ENCODE data around the gene NR1D1. TPM values are rescaled to one million over a fixed set of nuclear protein-coding genes. Genes with fewer than 3 reads are reported as not detected.

The NR1D1 gene
- polyA plus RNA-seq, 1 donor (not counting 4 experiments of a cell fraction or from before 2014, with no cell fraction given): 1.0 TPM

DNA sequence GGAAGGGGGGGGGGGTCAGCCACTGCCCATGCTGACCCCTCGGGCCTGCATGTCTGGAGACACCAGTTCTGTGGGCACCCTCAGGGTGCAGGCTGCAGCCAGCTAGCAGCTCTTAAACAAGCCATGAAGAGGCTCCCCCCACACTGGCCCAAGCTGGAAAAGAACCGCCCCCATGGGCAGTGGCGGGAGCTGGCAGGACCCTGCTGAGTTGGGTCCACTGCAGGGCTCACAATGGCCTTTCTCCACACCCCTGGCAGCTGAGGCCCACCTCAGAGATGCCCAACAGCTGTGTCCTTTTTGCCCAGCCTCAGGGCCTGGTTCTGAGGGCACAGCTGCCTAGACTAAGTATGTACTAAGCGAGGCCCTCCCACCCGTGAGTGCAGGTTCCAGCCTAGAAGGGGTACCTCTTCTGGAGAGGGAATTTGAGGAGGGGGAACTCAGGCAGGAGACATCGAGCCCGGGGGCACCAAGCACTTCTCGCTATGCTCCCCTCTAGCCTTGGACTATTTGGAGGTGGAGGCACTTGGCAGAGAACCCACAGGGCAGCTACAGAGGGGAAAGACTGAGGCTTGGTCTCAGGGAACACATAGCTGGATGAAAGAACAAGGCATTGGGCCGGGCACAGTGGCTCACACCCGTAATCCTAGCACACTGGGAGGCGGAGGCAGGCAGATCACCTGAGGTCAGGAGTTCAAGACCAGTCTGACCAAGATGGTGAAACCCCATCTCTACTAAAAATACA lies 34.4 kb downstream of the NR1D1 start:
- peaks cover 57% of the 10 kb centered on the region for H3K4me1 ChIP-seq (ENCODE audit: control insufficient read depth, extremely low read depth, insufficient read depth, low read length)
- H3K9me1 ChIP-seq (ENCODE audit: control insufficient read depth, extremely low read depth, insufficient read depth, low read length): no peaks in the 10 kb centered on the region
- no peaks in the 10 kb centered on the region for H3K9me3 ChIP-seq (ENCODE audit: control insufficient read depth, low read depth, low read length)
- no peak overlapping the region for H3K4me2 ChIP-seq (ENCODE audit: control insufficient read depth, extremely low read depth, insufficient read depth, low read depth, low read length)
- no peak for TF ChIP-seq EZH2 (IDR thresholded peaks at IDR 0.05; ENCODE audit: low read length)
- TF ChIP-seq, protein P1, sequence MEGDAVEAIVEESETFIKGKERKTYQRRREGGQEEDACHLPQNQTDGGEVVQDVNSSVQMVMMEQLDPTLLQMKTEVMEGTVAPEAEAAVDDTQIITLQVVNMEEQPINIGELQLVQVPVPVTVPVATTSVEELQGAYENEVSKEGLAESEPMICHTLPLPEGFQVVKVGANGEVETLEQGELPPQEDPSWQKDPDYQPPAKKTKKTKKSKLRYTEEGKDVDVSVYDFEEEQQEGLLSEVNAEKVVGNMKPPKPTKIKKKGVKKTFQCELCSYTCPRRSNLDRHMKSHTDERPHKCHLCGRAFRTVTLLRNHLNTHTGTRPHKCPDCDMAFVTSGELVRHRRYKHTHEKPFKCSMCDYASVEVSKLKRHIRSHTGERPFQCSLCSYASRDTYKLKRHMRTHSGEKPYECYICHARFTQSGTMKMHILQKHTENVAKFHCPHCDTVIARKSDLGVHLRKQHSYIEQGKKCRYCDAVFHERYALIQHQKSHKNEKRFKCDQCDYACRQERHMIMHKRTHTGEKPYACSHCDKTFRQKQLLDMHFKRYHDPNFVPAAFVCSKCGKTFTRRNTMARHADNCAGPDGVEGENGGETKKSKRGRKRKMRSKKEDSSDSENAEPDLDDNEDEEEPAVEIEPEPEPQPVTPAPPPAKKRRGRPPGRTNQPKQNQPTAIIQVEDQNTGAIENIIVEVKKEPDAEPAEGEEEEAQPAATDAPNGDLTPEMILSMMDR (optimal IDR thresholded peaks at IDR 0.05 in 1 of 3, IDR thresholded peaks at IDR 0.05 in 1 of 3, conservative IDR thresholded peaks at IDR 0.05 in 1 of 3; ENCODE audit: extremely low read depth in 1 of 3, insufficient read depth in 2 of 3, low read length in 3 of 3): no peak
- no peaks in the 10 kb centered on the region for H3K79me2 ChIP-seq (ENCODE audit: control insufficient read depth, insufficient read depth, low read length)
- no peaks in the 10 kb centered on the region for H4K20me1 ChIP-seq (ENCODE audit: control insufficient read depth, extremely low read depth, insufficient read depth, low read length)
- no peak overlapping the region for H3K4me3 ChIP-seq (ENCODE audit: control insufficient read depth in 2 of 3, extremely low read depth in 1 of 3, insufficient read depth in 2 of 3, low read depth in 1 of 3, low read length in 3 of 3)
- H3K36me3 ChIP-seq (ENCODE audit: control insufficient read depth in 2 of 2, extremely low read depth in 1 of 2, insufficient read depth in 2 of 2, low read length in 2 of 2): no peaks in the 10 kb centered on the region
- peaks cover 11% of the 10 kb centered on the region for H3K27me3 ChIP-seq (ENCODE audit: control insufficient read depth, extremely low read depth, insufficient read depth, low read length)
- H3K27ac ChIP-seq (ENCODE audit: control insufficient read depth, insufficient read depth, low read length): no peak overlapping the region
- FAIRE-seq (no peak), DNase-seq (ENCODE audit: low read depth, low spot score) (no peak)
- dilution Hi-C loops (cut with MboI; ENCODE audit: extremely low pct_ligation_motif_present, low sequenced_read_pairs): no loop called here
- no peak overlapping the region for H2AFZ ChIP-seq (ENCODE audit: control insufficient read depth, low read length)
- no peak overlapping the region for H3K9ac ChIP-seq (ENCODE audit: control insufficient read depth, extremely low read depth, insufficient read depth, low read length)

DNA sequence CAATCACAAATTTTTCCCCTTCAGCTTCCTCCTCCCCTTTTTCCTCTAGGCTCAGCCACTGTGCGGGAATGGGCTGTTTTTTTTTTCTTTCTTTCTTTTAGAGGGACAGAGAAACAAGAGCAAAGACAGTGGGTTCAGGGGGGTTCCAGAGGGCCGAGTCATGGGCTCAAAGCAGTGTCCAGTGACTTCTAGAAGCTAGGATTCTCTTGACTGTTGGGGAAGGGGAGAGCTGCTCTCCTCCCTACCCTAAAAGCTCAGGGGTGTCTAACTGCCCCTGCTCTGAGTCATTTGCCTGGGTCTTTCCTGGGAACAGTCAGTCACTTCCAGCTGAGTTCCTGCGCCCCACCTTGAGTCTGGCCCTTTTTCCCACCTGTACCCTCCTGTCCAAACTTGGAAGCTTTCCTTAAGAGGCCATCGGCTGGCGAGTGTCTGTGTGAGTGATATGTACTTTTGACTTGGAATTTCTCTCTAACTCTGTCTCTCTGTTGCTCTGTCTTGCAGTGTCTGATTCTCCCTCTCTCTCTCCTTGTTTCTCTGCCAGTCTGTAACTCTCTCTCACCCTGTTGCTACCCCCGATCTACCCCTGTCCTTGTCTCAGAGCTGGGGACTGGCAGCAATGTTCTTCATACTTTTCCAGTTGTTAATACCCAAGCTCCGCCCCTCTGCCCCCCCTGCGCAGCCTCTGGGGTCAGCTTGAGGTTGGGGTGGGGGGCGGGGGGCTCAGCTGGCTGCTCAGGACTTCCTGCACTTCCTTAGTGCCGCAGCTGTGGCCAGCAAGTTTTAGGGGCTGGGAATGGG lies 35.2 kb downstream of the NR1D1 start:
- Histone ChIP-seq H3K9ac (ENCODE audit: control insufficient read depth, extremely low read depth, insufficient read depth, low read length) (peak overlapping the region; percentile 37), H3K9me1 (ENCODE audit: control insufficient read depth, extremely low read depth, insufficient read depth, low read length) (no peaks in the 10 kb centered on the region), H4K20me1 (ENCODE audit: control insufficient read depth, extremely low read depth, insufficient read depth, low read length) (no peaks in the 10 kb centered on the region), H3K27ac (ENCODE audit: control insufficient read depth, insufficient read depth, low read length) (no peak overlapping the region), H3K9me3 (ENCODE audit: control insufficient read depth, low read depth, low read length) (no peaks in the 10 kb centered on the region), H3K4me1 (ENCODE audit: control insufficient read depth, extremely low read depth, insufficient read depth, low read length) (peaks cover 50% of the 10 kb centered on the region), H3K36me3 (ENCODE audit: control insufficient read depth in 2 of 2, extremely low read depth in 1 of 2, insufficient read depth in 2 of 2, low read length in 2 of 2) (no peaks in the 10 kb centered on the region), H2AFZ (ENCODE audit: control insufficient read depth, low read length) (peak overlapping the region; percentile 26), H3K4me3 (ENCODE audit: control insufficient read depth in 2 of 3, extremely low read depth in 1 of 3, insufficient read depth in 2 of 3, low read depth in 1 of 3, low read length in 3 of 3) (no peak overlapping the region), H3K4me2 (ENCODE audit: control insufficient read depth, extremely low read depth, insufficient read depth, low read depth, low read length) (peak overlapping the region; percentile 89), H3K79me2 (ENCODE audit: control insufficient read depth, insufficient read depth, low read length) (no peaks in the 10 kb centered on the region), H3K27me3 (ENCODE audit: control insufficient read depth, extremely low read depth, insufficient read depth, low read length) (peaks cover 12% of the 10 kb centered on the region)
- no peak for FAIRE-seq
- dilution Hi-C loops (cut with MboI; ENCODE audit: extremely low pct_ligation_motif_present, low sequenced_read_pairs): no loop called here
- no peak for TF ChIP-seq EZH2 (IDR thresholded peaks at IDR 0.05; ENCODE audit: low read length)
- TF ChIP-seq, protein P1 (optimal IDR thresholded peaks at IDR 0.05 in 1 of 3, IDR thresholded peaks at IDR 0.05 in 1 of 3, conservative IDR thresholded peaks at IDR 0.05 in 1 of 3; ENCODE audit: extremely low read depth in 1 of 3, insufficient read depth in 2 of 3, low read length in 3 of 3): no peak
- no peak for DNase-seq (ENCODE audit: low read depth, low spot score)
